Posterior vena cava (tissue), 2 donors: Measurements from ENCODE around the gene PHF21B. TPM values are rescaled to one million over a fixed set of nuclear protein-coding genes. Genes with fewer than 3 reads are reported as not detected.

Source experiments
- DNase-seq: peaks from one replicate; pipeline ENCODE4 v3.0.0-alpha.2; 2020; ENCODE audit warnings: low spot score
- intact Hi-C, 2 donors: fragments of 100-400 bp; cut with DNase I; formaldehyde crosslinking; loops; one replicate each; pipeline versions ENCODE4 v1.14.1 to v1.14.2; 2022 to 2023
- total RNA-seq, 2 donors: library from RNA; stranded (reverse); fragmentation: NEBNext Ultra II Directional; extraction: Animal tissue kit (Norgen Biotek cat#: 25700); gene quantifications; one replicate each; pipeline ENCODE4 v1.2.1, GENCODE V29; 2021
- donor health status: DM: yes; HTN: yes; CAD: no.
- donor health status: DM: yes; HTN: yes; CAD: no.

The PHF21B gene
- total RNA-seq, 2 donors from 2014 or later, result 0.32 to 0.38 TPM

- no peak for DNase-seq
- intact Hi-C loops, result no loop called here
Observed at GRCh38 chr22:45019861-45020655, 10.3 kb upstream of the PHF21B start.

DNA sequence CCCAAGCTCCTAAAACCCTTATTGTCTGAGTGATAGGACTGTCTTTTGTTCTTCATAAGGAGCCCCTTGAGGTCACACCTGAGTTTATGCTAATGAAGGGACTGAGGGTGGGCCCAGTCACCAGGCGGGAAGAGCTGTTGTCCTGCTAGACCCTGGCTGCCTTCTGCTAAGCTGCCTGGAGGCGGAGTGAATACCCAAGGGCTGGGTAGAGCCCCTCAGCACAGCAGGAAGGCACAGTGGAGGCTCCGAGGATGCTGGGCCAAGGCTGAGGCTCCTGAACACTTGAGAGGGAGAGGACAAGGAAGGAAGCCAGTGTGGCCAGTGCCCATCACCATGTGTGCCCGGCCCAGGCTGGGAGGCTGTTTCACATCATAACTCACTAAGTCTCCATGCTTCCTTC, 4.8 kb upstream of the PHF21B start:
- intact Hi-C loops, result no loop called here
- DNase-seq, result no peak

DNA sequence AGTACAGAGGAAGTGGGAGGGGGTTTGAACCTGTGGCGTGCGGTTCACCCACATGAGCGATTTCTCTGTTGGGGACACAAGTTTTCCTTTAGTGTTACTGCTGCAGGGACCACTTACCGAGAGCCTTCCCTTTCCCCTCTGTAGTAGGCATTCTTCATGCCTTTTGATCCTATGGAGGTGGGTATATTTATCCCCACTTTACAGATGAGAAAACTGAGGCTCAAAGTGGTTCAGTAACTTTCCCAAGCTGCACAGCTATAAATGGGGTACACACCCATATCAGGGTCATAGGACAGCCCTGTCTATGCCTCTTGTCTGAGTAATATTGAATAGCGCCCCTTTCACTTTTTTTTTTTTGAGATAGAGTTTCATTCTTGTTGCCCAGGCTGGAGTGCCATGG, 3.3 kb upstream of the PHF21B start:
- intact Hi-C loops, result no loop called here
- DNase-seq, result no peak

DNA sequence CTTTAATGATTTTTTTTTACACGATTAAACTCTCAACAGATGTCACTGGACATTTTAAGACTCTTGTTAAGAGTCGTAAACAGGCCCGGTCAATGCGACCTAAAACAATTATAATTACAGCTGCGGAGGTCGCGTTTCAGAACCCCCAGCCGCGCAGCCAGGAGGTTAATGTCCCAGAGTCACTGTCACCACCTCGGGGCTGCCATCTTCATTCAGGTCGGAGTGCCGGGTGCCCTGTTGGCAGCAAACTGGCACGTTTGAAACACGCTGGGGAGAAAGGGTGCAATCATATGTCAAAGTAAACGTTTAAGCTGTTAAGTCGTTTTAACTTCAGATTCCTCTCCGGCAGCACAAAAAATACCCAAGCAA, 711 bp upstream of the PHF21B start:
- DNase-seq, result no peak
- intact Hi-C loops, result no loop called here

DNA sequence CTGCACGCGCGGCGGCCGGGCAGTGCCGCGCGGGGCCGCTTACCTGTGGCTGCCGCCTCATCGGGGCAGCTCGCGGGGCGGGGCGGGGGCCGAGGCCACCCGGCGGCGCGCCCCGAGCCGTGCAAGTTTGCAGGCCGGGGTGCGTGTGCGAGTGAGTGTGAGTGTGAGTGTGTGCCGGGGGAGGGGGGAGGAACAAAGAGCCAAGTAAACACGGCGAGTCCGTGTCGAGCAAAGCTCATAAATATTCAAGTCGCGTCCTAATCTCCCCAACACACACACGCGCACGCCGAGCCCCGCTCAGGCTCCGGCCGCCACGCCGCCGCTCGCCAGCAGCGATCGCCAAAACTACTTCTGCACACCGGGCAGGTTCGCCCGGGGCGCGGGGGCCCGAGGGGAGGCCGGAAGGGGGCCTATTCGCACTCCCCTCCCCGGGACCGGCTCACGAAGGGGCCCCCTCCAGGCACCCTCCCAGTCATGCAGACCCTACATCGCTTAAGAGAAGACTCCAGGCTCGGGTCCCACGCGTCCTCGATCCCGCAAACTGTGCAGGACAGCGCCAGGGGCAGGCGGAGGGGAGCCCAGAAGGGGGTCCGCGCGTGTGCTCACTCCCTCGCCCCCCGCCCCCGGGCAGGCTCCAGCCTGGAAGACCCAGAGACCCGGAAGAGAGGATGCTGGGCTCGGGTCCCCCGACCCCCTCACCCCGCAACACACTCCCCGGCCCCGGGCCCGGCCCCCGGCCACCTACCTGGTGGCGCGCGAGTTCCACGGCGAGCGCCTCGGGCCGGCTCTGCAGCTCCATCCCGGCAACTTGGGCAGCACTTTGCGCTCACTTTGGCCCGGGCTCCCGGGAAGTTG, 827 bp downstream of the PHF21B start:
- no peak for DNase-seq
- intact Hi-C loops, result no loop called here

DNA sequence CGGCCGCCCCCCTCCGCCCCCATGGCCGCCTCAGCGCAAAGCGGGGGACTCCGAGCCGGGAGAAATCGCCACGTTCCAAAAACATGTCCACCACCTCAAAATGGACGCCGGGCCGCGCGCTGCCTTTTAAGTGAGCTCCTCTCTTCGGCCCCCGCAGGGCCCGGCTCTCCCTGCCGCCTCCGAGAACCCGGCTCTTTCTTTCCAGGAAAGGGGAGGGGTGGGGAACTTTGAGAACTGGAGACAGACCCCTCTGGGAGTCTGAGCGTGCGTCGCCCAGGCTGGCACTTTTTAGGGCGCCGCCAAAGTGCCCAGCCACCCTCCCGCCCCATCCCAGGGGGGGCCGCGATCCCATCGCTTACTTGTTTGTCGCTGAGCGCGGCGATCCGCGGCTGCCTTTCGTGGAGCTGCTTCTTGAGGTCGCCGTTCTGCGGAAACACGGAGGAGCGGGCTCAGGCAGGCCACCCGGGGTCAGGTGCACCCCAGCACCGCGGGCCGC, 1.6 kb downstream of the PHF21B start:
- DNase-seq, result no peak
- intact Hi-C loops, result no loop called here

GRCh38 chr22:45007391-45008185, 2.2 kb downstream of the PHF21B start:
- DNase-seq, result no peak
- intact Hi-C loops, result no loop called here

GRCh38 chr22:45006964-45007390, 2.8 kb downstream of the PHF21B start:
- intact Hi-C loops, result no loop called here
- DNase-seq, result no peak

DNA sequence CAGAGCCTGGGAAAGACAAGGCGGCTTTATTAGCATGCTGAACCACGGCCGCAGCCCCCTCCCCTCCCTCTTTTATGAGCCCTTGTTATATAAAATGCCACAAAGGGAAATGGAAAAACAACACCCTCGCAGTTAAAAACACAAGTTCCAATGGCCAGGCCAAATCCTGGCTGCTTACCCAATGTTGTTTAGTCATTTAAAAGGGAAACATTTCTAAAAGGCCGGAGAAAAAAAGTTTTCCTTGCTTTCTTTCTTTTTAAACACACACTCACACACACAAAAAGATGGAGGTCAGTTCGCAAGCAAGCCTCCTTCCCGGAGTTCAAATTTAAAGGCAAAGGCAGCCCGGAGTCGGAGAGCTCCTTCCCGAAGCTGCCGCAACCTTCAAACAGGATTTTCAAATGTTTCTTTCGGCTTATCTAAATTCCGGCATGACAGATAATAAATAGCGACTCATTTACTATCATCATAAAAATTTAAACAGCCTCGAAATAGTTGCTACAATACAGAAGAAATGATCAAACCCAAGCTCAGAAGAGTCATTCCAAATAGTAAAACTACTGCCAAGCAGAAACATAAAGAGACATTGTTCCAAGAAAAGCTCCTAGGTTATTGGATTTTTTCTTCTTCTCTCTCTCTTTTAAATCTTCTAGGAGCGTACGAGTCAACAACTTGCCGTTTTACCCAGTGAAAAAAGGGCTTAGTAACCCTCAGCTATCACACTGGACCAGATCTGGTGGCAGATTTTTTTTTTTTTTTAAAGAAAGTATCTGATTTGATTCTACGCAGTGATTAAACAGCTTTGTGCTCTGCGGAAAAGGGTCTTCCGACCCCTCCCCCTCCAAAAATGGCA, 3.5 kb downstream of the PHF21B start:
- no peak for DNase-seq
- intact Hi-C loops, result no loop called here

DNA sequence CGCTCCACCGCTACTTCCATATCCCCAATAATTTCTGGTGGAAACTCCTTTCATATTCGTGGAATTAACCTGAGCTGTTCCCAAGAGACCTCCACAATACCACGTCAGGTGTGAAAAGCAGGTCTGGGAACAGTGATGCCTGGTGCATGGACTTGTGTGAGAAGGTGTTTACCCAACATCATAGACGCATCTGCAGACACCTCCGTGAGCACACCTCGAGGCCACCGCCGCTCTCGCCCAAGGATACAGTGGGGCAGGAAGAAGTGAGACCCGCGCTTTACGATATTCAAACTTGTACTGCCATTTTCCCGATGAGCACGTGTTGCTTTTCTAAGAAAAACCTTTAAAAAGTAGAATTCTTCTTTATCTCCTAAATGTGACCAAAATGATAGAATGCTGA, 8.2 kb downstream of the PHF21B start:
- intact Hi-C loops, result no loop called here
- no peak for DNase-seq

DNA sequence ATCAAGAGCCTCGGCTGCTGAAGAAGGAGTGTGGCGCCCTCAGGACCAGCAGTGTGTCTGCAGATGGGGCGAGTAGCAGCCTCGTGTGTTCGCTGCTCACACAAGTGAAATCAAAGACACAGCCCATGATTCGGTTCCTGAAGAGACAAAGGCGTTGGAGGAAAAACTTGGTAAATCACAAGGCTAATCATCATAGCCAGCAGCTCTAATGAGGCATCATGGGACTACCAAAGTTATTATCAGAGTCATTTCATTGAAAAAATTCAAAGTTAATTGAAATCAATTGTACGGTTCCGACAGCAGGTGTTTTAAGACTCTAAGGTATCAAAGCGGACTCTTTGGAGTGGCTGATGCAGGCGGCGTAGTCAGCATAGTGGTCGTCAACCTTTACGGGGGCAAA, 9.5 kb downstream of the PHF21B start:
- no peak for DNase-seq
- intact Hi-C loops, result no loop called here

- intact Hi-C loops, result no loop called here
- no peak for DNase-seq
Observed at GRCh38 chr22:44999687-45000086, 10.1 kb downstream of the PHF21B start.

DNA sequence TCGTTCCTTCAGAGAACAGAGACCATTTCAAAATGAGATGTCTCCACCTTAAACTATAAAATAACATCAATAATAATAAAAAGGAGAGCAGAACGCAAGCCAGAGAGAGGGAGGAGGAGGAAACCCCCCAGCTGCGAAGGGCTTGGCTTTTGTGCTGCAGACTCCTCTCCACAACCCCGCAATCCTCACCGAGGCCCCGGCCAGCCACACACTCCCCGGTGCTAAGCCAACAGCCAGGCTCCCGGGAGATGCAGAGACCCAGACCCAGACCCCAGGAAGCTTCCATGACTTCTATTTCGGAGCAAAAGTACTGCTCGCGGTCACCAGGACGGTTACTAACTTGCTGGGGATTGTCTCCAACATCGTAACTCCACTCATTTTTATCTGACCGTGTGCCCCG, 10.6 kb downstream of the PHF21B start:
- no peak for DNase-seq
- intact Hi-C loops, result no loop called here

- intact Hi-C loops, result no loop called here
- no peak for DNase-seq
Observed at GRCh38 chr22:44998296-44998695, 11.5 kb downstream of the PHF21B start.

GRCh38 chr22:44997060-44997459, 12.7 kb downstream of the PHF21B start:
- intact Hi-C loops, result no loop called here

DNA sequence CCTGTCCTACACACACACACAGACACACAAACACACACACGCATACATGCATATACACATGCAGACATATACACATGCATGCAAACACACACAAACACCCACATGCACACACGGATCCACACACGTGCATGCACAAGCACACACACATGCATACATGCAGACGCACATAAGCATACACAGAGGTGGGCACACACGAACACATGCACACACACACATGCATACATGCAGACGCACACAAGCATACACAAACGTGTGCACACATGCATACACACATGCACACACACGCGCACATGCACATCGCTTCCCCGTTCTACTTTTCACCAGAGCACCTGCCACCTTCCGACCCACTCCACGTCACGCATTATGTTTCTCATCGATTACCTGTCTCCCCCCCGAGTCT, 13.2 kb downstream of the PHF21B start:
- DNase-seq, result no peak
- intact Hi-C loops, result no loop called here

More at GRCh38 chr22:44997060-44997459, 12.7 kb downstream of the PHF21B start:
- no peak for DNase-seq

DNA sequence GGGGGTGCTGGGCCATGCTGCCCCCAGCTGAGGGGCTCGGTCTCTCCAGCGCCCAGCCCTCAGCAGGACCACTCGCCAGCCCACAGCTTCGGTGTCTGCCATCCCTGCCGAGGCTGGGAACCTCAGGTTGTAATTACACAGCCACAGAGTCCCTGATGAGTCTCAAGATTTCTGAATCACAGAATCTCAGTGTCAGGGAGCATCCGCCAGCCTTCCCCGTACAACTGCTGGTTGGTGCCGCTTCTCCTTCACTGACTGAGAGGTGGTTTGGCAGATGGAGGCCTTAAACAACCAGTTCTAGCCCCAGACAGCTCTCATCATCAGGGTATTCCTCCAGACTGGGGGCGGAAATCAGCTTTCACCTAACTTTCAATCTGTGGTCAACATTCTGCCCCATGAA, 13.7 kb downstream of the PHF21B start:
- no peak for DNase-seq
- intact Hi-C loops, result no loop called here

DNA sequence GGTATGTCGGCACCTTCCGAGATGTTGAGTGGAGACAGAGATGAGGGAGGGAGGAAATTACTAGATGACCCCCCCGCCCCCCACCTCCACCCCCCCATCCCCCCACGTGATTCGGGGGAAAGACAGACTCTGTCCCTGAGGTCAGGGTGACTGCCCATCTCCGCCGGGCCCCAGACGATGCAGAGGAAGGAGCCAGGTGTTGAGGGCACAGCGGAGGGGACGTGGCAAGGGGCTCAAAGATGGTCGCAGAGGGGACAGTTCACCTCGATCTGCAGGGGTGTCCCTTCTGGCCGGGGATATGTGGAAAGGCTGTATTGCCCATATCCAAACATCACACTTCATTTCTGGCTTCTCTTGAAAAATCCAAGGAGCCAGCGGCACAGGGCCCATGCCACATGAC, 14.1 kb downstream of the PHF21B start:
- DNase-seq, result no peak
- intact Hi-C loops, result no loop called here

GRCh38 chr22:44995105-44995514, 14.7 kb downstream of the PHF21B start:
- intact Hi-C loops, result no loop called here
- no peak for DNase-seq
